ENCODE data around the gene LUZP1.

GRCh38 chr1:23116921-23117699 is 51.5 kb downstream of the LUZP1 start:
- TF ChIP-seq POLR2A (IDR thresholded peaks at IDR 0.05; ENCODE audit: low read length) (no peak), GATA1 (IDR thresholded peaks at IDR 0.05; ENCODE audit: low read depth, low read length) (no peak)

Measured in erythroblast (primary cell).